Smooth muscle cell (in vitro differentiated cells): ENCODE data around the gene XIRP2. TPM values are rescaled to one million over a fixed set of nuclear protein-coding genes. Genes with fewer than 3 reads are reported as not detected.

Source experiments
- DNase-seq: peaks from one replicate; lab custom pipeline; 2025; ENCODE audit not compliant: unreplicated experiment; lab: John Stamatoyannopoulos, UW
- H2AFZ ChIP-seq: fragments of 200-600 bp; sonication (generic); 2 replicates; pipeline ENCODE4 v1.6.0; 2016; ENCODE audit warnings: antibody characterized with exemption, low read depth, mild to moderate bottlenecking
- H3F3A ChIP-seq: fragments of 200-600 bp; sonication (generic); 2 replicates; pipeline ENCODE4 v1.6.0; 2017; ENCODE audit warnings: antibody characterized with exemption, low read depth
- H3K27ac ChIP-seq: fragments of 200-600 bp; sonication (generic); 2 replicates; pipeline ENCODE4 v1.5.1; 2016; ENCODE audit warnings: low read depth, mild to moderate bottlenecking
- H3K27me3 ChIP-seq: fragments of 200-600 bp; sonication (generic); 2 replicates; pipeline ENCODE4 v1.6.1; 2016; ENCODE audit warnings: low read depth, mild to moderate bottlenecking
- H3K36me3 ChIP-seq: fragments of 200-600 bp; sonication (generic); 2 replicates; pipeline ENCODE4 v1.5.1; 2016; ENCODE audit warnings: low read depth
- H3K4me1 ChIP-seq: fragments of 200-600 bp; sonication (generic); 2 replicates; pipeline ENCODE4 v1.5.1; 2016; ENCODE audit warnings: low read depth
- H3K4me2 ChIP-seq: fragments of 200-600 bp; sonication (generic); 2 replicates; pipeline ENCODE4 v1.6.0; 2016; ENCODE audit warnings: mild to moderate bottlenecking
- H3K4me3 ChIP-seq: fragments of 200-600 bp; sonication (generic); 2 replicates; pipeline ENCODE4 v1.5.1; 2016; ENCODE audit warnings: mild to moderate bottlenecking
- H3K79me2 ChIP-seq: fragments of 200-600 bp; sonication (generic); 2 replicates; pipeline ENCODE4 v1.6.0; 2016; ENCODE audit warnings: low read depth, mild to moderate bottlenecking
- H3K9ac ChIP-seq: fragments of 200-600 bp; sonication (generic); 2 replicates; pipeline ENCODE4 v1.6.0; 2016; ENCODE audit warnings: low read depth
- H3K9me3 ChIP-seq: fragments of 200-600 bp; sonication (generic); replicated peaks from 2 replicates; pipeline ENCODE4 v1.5.1; 2016; ENCODE audit warnings: low read depth
- H4K20me1 ChIP-seq: fragments of 200-600 bp; sonication (generic); 2 replicates; pipeline ENCODE4 v1.6.0; 2016; ENCODE audit warnings: low read depth
- WGBS: methylation state at CpG from one replicate; pipeline ENCODE4 v1.1.7; 2016; ENCODE audit warnings: low lambda C conversion rate; 5-methylcytosine and 5-hydroxymethylcytosine counted together
- polyA plus RNA-seq: library from polyadenylated mRNA; unstranded; fragments of >200 nt; fragmentation: Nextera tagmentation; extraction: Ambion mirVana; gene quantifications from 2 replicates; pipeline ENCODE4 v1.2.1, GENCODE V29; 2016
- total RNA-seq: library from RNA; depleted of rRNA; stranded (reverse); fragments of >200 nt; gene quantifications from 2 replicates; pipeline ENCODE4 v1.2.3, GENCODE V29; 2014
- TF ChIP-seq, protein P1 (sequence below): fragments of 200-600 bp; sonication (generic); IDR thresholded peaks from 2 replicates; pipeline ENCODE4 v1.5.1; 2017; ENCODE audit warnings: borderline replicate concordance, mild to moderate bottlenecking, antibody characterized with exemption; ENCODE audit not compliant: insufficient read depth, poor library complexity, severe bottlenecking

Gene XIRP2
- total and polyA plus RNA-seq, 2 experiments from 2014 or later = not detected

DNA sequence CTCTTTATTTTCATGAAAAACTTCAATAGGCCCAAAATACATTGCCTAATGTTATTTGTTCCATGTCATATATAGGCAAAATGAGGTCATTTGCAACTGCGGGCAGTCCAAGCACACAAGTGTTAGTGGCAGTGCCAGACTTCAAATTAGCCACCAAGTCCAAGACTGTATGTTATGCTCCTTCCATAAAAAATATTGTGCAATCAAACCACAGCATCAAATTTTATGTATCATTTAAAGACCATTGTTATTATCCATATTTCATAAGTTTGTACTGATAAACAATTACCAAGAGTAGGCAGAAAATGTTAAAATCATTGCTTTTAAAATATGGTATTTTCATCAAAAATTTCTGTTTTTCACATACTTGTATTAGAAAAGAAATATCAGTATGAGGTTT is 54.1 kb downstream of the XIRP2 start:
- TF ChIP-seq, protein P1, sequence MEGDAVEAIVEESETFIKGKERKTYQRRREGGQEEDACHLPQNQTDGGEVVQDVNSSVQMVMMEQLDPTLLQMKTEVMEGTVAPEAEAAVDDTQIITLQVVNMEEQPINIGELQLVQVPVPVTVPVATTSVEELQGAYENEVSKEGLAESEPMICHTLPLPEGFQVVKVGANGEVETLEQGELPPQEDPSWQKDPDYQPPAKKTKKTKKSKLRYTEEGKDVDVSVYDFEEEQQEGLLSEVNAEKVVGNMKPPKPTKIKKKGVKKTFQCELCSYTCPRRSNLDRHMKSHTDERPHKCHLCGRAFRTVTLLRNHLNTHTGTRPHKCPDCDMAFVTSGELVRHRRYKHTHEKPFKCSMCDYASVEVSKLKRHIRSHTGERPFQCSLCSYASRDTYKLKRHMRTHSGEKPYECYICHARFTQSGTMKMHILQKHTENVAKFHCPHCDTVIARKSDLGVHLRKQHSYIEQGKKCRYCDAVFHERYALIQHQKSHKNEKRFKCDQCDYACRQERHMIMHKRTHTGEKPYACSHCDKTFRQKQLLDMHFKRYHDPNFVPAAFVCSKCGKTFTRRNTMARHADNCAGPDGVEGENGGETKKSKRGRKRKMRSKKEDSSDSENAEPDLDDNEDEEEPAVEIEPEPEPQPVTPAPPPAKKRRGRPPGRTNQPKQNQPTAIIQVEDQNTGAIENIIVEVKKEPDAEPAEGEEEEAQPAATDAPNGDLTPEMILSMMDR = no peak
- H3K9ac ChIP-seq = no peak overlapping the region
- H3K27me3 ChIP-seq = no peaks in the 10 kb centered on the region
- no peak for DNase-seq
- H3K9me3 ChIP-seq = no peaks in the 10 kb centered on the region
- no peak overlapping the region for H3K4me2 ChIP-seq
- H3K27ac ChIP-seq = no peak overlapping the region
- WGBS = 96% methylated on average over 1 of the region's 1 CpG
- H3K4me3 ChIP-seq = no peak overlapping the region
- H3K79me2 ChIP-seq = no peaks in the 10 kb centered on the region
- H4K20me1 ChIP-seq = no peaks in the 10 kb centered on the region
- H3K4me1 ChIP-seq = no peaks in the 10 kb centered on the region
- H3F3A ChIP-seq = no peaks in the 10 kb centered on the region
- H2AFZ ChIP-seq = no peak overlapping the region
- no peaks in the 10 kb centered on the region for H3K36me3 ChIP-seq

DNA sequence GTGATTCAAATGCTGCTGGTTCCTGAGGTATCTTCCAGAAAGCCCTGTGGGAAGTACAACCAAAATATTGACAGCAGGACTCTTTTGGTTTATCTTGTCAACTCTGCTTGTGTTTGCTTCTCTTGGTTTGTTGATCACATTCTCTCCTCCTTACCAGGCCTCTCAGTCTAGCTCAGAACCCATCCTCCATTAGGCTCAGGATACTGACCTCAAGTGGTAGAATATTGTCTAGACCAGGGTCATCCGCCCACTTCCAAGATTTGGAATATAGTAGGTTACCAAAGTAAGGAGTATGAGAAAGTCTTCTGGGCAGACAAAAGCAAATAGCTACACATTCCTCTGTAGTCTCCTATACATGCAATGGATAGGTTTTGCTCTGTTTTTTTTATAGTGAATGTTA is 56.6 kb downstream of the XIRP2 start:
- H3K27me3 ChIP-seq = no peaks in the 10 kb centered on the region
- WGBS = 91% methylated on average over 1 of the region's 1 CpG
- no peak for DNase-seq
- H3K4me3 ChIP-seq = no peak overlapping the region
- H3K79me2 ChIP-seq = no peaks in the 10 kb centered on the region
- H3K27ac ChIP-seq = no peak overlapping the region
- H3K36me3 ChIP-seq = no peaks in the 10 kb centered on the region
- no peak overlapping the region for H2AFZ ChIP-seq
- no peaks in the 10 kb centered on the region for H4K20me1 ChIP-seq
- no peak overlapping the region for H3K9ac ChIP-seq
- no peaks in the 10 kb centered on the region for H3F3A ChIP-seq
- no peaks in the 10 kb centered on the region for H3K9me3 ChIP-seq
- no peak overlapping the region for H3K4me2 ChIP-seq
- TF ChIP-seq, protein P1 = no peak
- no peaks in the 10 kb centered on the region for H3K4me1 ChIP-seq

DNA sequence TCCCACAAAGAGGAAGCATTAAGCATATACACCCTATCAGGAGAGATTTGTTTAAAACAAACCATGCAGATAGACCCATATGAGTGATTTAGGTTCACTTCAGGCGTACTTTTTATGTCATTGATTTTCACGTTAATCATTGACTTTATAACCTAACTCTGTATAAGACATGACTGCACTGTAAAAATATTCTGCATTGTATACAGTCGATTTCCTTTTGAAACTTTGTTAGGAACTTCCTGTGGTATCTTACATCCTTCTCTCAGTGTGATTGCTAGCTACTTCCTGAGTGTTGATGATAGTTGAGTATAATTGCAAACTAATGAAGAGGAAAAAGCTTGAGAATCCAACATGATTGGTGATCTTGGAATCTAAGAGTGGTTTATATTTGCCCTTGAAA is 69.4 kb downstream of the XIRP2 start:
- TF ChIP-seq, protein P1 = no peak
- H2AFZ ChIP-seq = no peak overlapping the region
- H3K36me3 ChIP-seq = no peaks in the 10 kb centered on the region
- WGBS = 85% methylated on average over 3 of the region's 3 CpGs
- no peaks in the 10 kb centered on the region for H3K27me3 ChIP-seq
- no peaks in the 10 kb centered on the region for H3K79me2 ChIP-seq
- no peaks in the 10 kb centered on the region for H3K9me3 ChIP-seq
- no peaks in the 10 kb centered on the region for H3K4me1 ChIP-seq
- H3K4me3 ChIP-seq = no peak overlapping the region
- H4K20me1 ChIP-seq = no peaks in the 10 kb centered on the region
- no peaks in the 10 kb centered on the region for H3F3A ChIP-seq
- DNase-seq = no peak
- H3K4me2 ChIP-seq = no peak overlapping the region
- no peak overlapping the region for H3K9ac ChIP-seq
- H3K27ac ChIP-seq = no peak overlapping the region

DNA sequence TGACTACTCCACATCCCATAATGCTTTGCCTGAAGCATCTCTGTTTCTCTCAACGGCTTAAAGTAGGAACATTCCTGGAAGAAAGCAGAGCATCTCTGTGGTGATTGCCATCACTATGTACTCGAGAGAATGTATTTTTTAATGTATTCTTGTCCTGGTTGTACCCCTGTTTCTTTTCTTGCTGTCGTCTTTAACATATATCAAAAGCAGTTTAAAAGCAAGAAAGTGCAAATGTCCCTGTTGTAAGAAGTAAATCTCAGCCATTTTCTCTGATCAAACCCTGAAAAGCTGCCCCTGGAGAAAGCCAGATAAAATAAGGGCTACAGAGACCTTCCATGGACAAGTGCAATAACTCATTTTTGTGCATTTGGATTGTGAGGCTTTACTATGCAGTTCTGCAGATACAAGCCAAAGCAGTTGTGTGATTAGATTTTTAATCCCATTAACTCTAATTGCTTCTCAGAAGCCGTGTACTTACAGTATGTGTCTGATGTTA is 70.8 kb downstream of the XIRP2 start:
- TF ChIP-seq, protein P1 = no peak
- Histone ChIP-seq H3K4me3 (no peak overlapping the region), H3F3A (no peaks in the 10 kb centered on the region), H3K4me1 (no peaks in the 10 kb centered on the region), H3K79me2 (no peaks in the 10 kb centered on the region), H3K9ac (no peak overlapping the region), H3K27me3 (no peaks in the 10 kb centered on the region), H2AFZ (no peak overlapping the region), H3K27ac (no peak overlapping the region), H3K36me3 (no peaks in the 10 kb centered on the region), H3K4me2 (no peak overlapping the region), H3K9me3 (no peaks in the 10 kb centered on the region), H4K20me1 (no peaks in the 10 kb centered on the region)
- no peak for DNase-seq
- 78% methylated on average over 4 of the region's 4 CpGs for WGBS
